Measurements from ENCODE around the gene SAA1. TPM values are rescaled to one million over a fixed set of nuclear protein-coding genes. Genes with fewer than 3 reads are reported as not detected.

The SAA1 gene
- total RNA-seq, 2 donors from 2014 or later = 1.6 to 6.8 TPM

DNA sequence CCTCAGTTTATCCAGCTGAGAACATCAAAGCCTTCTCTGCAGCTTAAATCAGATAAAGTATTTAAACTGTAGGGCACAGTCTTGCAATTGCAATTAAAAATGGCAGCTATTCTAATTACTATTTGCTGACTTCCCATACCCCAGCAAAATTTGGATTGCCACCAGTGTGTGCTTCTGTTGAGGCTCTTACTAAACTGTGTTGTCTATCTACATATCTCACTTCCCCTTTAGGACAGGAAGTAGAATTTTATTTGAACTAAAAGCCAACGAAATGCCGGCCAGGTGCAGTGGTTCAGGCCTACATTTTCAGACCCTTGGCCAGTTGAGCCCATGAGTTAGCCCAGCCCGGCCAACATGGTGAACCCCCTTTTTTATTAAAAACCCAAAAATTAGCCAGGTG lies 36.6 kb upstream of the SAA1 start:
- H3K27me3 ChIP-seq = no peaks in the 10 kb centered on the region
- H3K36me3 ChIP-seq = no peaks in the 10 kb centered on the region
- H3K4me1 ChIP-seq = no peaks in the 10 kb centered on the region
- no peak overlapping the region for H3K27ac ChIP-seq
- no peak for DNase-seq (ENCODE audit: low spot score)
- TF ChIP-seq, protein P1, sequence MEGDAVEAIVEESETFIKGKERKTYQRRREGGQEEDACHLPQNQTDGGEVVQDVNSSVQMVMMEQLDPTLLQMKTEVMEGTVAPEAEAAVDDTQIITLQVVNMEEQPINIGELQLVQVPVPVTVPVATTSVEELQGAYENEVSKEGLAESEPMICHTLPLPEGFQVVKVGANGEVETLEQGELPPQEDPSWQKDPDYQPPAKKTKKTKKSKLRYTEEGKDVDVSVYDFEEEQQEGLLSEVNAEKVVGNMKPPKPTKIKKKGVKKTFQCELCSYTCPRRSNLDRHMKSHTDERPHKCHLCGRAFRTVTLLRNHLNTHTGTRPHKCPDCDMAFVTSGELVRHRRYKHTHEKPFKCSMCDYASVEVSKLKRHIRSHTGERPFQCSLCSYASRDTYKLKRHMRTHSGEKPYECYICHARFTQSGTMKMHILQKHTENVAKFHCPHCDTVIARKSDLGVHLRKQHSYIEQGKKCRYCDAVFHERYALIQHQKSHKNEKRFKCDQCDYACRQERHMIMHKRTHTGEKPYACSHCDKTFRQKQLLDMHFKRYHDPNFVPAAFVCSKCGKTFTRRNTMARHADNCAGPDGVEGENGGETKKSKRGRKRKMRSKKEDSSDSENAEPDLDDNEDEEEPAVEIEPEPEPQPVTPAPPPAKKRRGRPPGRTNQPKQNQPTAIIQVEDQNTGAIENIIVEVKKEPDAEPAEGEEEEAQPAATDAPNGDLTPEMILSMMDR (IDR thresholded peaks at IDR 0.05) = no peak
- no peak overlapping the region for H3K4me3 ChIP-seq
- no peaks in the 10 kb centered on the region for H3K9me3 ChIP-seq

DNA sequence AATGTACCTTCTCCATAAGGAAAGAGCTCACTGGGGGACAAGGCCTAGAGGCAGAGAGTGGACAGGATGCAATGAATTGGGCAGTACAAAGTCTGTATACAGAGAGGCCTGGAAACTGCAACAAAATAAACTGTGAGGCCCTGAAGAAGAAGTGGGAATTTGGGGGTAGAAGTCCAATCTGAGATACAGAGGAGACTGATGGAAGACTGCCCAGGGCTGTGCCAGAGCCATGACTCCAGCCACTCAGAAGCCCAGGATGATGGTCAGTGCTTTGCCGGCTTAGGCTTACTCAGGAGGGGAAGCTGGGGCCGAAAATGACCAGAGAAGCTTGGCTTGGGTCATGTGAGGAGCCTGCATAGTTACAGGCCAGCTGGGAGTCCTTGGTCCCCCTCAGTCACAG lies 35.2 kb upstream of the SAA1 start:
- H3K36me3 ChIP-seq = no peaks in the 10 kb centered on the region
- no peak overlapping the region for H3K4me3 ChIP-seq
- no peaks in the 10 kb centered on the region for H3K27me3 ChIP-seq
- no peaks in the 10 kb centered on the region for H3K9me3 ChIP-seq
- TF ChIP-seq, protein P1 (IDR thresholded peaks at IDR 0.05) = no peak
- DNase-seq (ENCODE audit: low spot score) = no peak
- no peak overlapping the region for H3K27ac ChIP-seq
- H3K4me1 ChIP-seq = no peaks in the 10 kb centered on the region

DNA sequence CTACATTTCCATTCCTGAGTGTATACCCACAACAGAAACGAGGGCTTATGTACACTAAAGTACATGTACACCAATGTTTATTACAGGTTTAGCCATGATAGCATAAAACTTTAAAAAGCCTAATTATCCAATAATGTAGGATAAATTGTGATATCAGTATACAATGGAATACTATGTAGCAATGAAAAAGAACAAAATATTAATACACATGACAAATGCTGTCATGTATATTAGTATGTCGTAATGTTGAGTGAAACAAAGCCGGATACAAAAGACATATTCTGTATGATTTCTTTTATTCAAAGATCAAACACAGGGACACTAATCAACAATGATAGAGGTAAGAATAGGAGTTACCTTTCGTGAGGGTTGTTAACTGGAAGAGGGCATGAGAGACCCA lies 32.2 kb upstream of the SAA1 start:
- DNase-seq (ENCODE audit: low spot score) = no peak
- TF ChIP-seq, protein P1 (IDR thresholded peaks at IDR 0.05) = no peak
- H3K9me3 ChIP-seq = no peaks in the 10 kb centered on the region

DNA sequence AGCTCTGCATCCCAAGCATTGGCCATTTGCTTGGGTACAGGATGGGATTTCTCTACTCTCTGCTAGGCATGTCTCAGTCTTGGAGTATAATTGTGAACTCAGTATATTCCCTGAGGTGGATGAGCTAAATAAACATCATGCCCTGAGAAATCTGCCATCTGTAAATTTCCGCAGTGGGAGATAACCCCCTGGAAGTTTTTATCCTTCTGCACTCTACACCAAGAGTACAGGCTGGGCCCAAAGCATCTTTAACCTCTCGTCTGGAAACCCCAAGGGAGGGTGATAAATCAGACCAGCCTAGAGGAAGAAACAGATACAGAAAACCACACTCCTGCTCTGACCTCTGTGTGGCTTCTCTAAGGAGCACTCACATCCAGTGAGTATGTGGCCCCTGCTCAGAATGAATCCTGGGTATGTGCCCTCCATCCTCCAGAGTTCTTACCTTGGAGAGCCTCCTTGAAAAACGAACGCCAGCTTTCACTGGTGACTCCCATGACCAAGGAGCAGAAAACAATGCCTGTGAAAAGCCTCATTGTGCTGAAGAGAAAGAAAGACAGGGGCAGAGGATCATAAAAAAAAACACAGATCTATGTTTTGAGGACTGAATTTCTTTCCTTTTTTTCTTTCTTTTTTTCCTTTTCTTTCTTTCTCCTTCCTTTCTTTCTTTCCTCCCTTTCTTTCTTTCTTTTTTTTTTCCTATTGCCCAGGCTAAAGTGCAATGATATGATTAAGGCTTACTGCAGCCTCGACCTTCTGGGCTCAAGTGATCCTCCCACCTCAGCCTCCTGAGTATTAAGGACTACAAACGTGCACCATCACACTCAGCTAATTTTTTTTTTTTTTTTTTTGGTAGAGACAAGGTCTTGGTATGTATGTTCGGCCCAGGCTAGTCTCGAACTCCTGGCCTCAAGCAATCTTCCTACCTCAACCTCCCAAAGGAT lies 30.4 kb upstream of the SAA1 start:
- Histone ChIP-seq H3K36me3 (no peaks in the 10 kb centered on the region), H3K27me3 (no peaks in the 10 kb centered on the region), H3K4me1 (no peaks in the 10 kb centered on the region), H3K9me3 (no peaks in the 10 kb centered on the region), H3K27ac (no peak overlapping the region), H3K4me3 (no peak overlapping the region)
- no peak for DNase-seq (ENCODE audit: low spot score)
- TF ChIP-seq, protein P1 (IDR thresholded peaks at IDR 0.05) = no peak

More for the DNA sequence above, 32.2 kb upstream of the SAA1 start:
- no peaks in the 10 kb centered on the region for H3K4me1 ChIP-seq
- H3K4me3 ChIP-seq = no peak overlapping the region
- no peak overlapping the region for H3K27ac ChIP-seq
- no peaks in the 10 kb centered on the region for H3K36me3 ChIP-seq
- no peaks in the 10 kb centered on the region for H3K27me3 ChIP-seq

DNA sequence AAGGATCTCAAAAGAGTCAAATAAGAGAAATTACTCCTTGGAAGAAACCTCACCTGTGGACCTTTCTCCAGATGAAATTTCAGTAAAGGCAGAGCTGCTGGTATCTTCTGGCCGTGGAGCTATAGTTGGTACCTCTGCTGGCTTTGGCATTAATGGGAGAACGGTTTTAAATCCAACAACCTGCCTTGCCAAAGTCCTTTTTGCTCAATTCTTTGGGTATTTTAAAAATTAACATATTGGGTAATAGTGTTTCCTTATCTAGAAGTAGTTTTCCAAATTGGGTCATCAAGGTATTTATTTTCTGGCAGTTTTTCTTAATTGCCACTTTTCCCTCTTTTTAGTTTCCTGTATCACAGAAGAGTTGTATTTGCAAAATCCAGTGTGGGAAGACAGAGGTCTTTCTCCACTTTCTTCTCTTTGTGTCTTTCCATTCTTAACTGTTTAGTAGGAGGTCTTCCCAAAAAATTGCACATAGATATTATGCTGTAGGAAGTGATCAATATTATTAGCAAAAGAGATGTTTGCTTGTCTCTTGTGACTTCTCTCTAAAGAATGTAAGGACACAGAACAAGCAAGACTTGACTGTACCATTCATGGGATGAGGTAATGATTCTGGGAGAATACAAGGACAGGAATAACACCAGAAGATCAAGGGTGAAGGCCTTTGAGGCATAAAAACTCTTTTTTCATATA lies 29.3 kb upstream of the SAA1 start, which contains the start of gene SAA4:
SAA4 (minus strand) TSS at position 139 of the 693 bp plus-strand sequence. CDS start 876 bp downstream, outside the sequence.
- no peaks in the 10 kb centered on the region for H3K4me1 ChIP-seq
- DNase-seq (ENCODE audit: low spot score) = no peak
- no peak within 1 kb of the TSS for H3K4me3 ChIP-seq
- H3K27me3 ChIP-seq = no peaks in the 10 kb centered on the region
- H3K27ac ChIP-seq = no peak within 1 kb of the TSS
- H3K36me3 ChIP-seq = no peaks in the 10 kb centered on the region
- H3K9me3 ChIP-seq = no peaks in the 10 kb centered on the region
- TF ChIP-seq, protein P1 (IDR thresholded peaks at IDR 0.05) = no peak
